GM21526 (cell line): Measurements from ENCODE around the gene MDK.

Experiments used
- ATAC-seq: cut with Tn5 transposase; IDR thresholded peaks from one replicate; pipeline ENCODE4 v1.9.1; 2021; ENCODE audit warnings: moderate library complexity; ENCODE audit not compliant: unreplicated experiment, low FRiP score

The MDK gene

GRCh38 chr11:46347637-46348311, 33.7 kb upstream of the MDK start:
- ATAC-seq: no peak

GRCh38 chr11:46348566-46349401, 32.7 kb upstream of the MDK start:
- ATAC-seq: no peak

GRCh38 chr11:46350695-46351094, 30.8 kb upstream of the MDK start:
- no peak for ATAC-seq

- ATAC-seq: no peak
Observed at GRCh38 chr11:46351148-46351547, 30.3 kb upstream of the MDK start.

- no peak for ATAC-seq
Observed at GRCh38 chr11:46351606-46352005, 29.9 kb upstream of the MDK start.

GRCh38 chr11:46352063-46352841, 29.2 kb upstream of the MDK start:
- ATAC-seq: no peak

GRCh38 chr11:46353698-46354097, 27.8 kb upstream of the MDK start:
- no peak for ATAC-seq

GRCh38 chr11:46356924-46357482, 24.5 kb upstream of the MDK start:
- ATAC-seq: no peak

- no peak for ATAC-seq
Observed at GRCh38 chr11:46357483-46357936, 24.0 kb upstream of the MDK start.

- ATAC-seq: no peak
Observed at GRCh38 chr11:46359953-46360352, 21.5 kb upstream of the MDK start.

- ATAC-seq: no peak
Observed at GRCh38 chr11:46360878-46361277, 20.6 kb upstream of the MDK start.

- peak; percentile 74 for ATAC-seq
Observed at GRCh38 chr11:46361283-46362155, 19.9 kb upstream of the MDK start.

- no peak for ATAC-seq
Observed at GRCh38 chr11:46362156-46363030, 19.1 kb upstream of the MDK start.

- no peak for ATAC-seq
Observed at GRCh38 chr11:46363031-46363407, 18.4 kb upstream of the MDK start.

GRCh38 chr11:46363455-46364005, 17.9 kb upstream of the MDK start:
- ATAC-seq: no peak

- ATAC-seq: no peak
Observed at GRCh38 chr11:46364056-46364455, 17.4 kb upstream of the MDK start.

- ATAC-seq: no peak
Observed at GRCh38 chr11:46364791-46365190, 16.7 kb upstream of the MDK start.

- no peak for ATAC-seq
Observed at GRCh38 chr11:46366260-46366659, 15.2 kb upstream of the MDK start.
